H1 (cell line): ENCODE measurements around the gene KCNT1. TPM values are rescaled to one million over a fixed set of nuclear protein-coding genes. Genes with fewer than 3 reads are reported as not detected.

Source experiments
- CTCF ChIA-PET: fragments of 300-600 bp; sonication (Branson Sonifier 250); formaldehyde crosslinking; loops from one replicate; lab custom pipeline; 2021; ENCODE audit not compliant: partially characterized antibody; lab: Charles Lee
- POLR2A ChIA-PET: fragments of 300-600 bp; sonication (Branson Sonifier 250); formaldehyde crosslinking; loops from one replicate; lab custom pipeline; 2021; ENCODE audit warnings: inconsistent platforms; ENCODE audit not compliant: partially characterized antibody; lab: Charles Lee
- DNase-seq, 2 experiments: peaks; one replicate each; pipeline versions ENCODE4 v3.0.0 to v3.0.0-alpha.2; 2010 to 2022; ENCODE audit warnings: low spot score in 2 of 2, low read depth in 1 of 2, mixed read lengths in 1 of 2
- FAIRE-seq: peaks from 2 replicates; lab custom pipeline; 2011; peaks lifted over from hg19 to GRCh38; lab: Jason Lieb, UNC
- H2AFZ ChIP-seq: 2 replicates; pipeline ENCODE4 v1.8.1; 2012; ENCODE audit warnings: low read length, inconsistent platforms
- H2AK5ac ChIP-seq: 2 replicates; pipeline ENCODE4 v1.6.1; 2013; ENCODE audit warnings: low read depth, low read length
- H2BK120ac ChIP-seq: replicated peaks from 2 replicates; pipeline ENCODE3; 2013; ENCODE audit warnings: low read depth, low read length, inconsistent platforms
- H2BK12ac ChIP-seq: 2 replicates; pipeline ENCODE4 v1.6.1; 2013; ENCODE audit warnings: low read depth, low read length
- H2BK15ac ChIP-seq: 2 replicates; pipeline ENCODE4 v1.6.1; 2013; ENCODE audit warnings: low read length
- H2BK20ac ChIP-seq: 2 replicates; pipeline ENCODE4 v1.6.1; 2013; ENCODE audit warnings: low read length
- H2BK5ac ChIP-seq: 2 replicates; pipeline ENCODE4 v1.6.1; 2013; ENCODE audit warnings: low read depth, low read length
- H3K14ac ChIP-seq: 2 replicates; pipeline ENCODE4 v1.6.1; 2013; ENCODE audit warnings: inconsistent platforms; ENCODE audit not compliant: insufficient read length
- H3K18ac ChIP-seq: 2 replicates; pipeline ENCODE4 v1.6.1; 2013; ENCODE audit warnings: low read length; ENCODE audit errors: extremely low read depth
- H3K23ac ChIP-seq: 2 replicates; pipeline ENCODE4 v1.6.1; 2013; ENCODE audit warnings: inconsistent platforms; ENCODE audit not compliant: insufficient read length
- H3K23me2 ChIP-seq: 2 replicates; pipeline ENCODE4 v1.6.1; 2013; ENCODE audit warnings: low read depth, low read length
- H3K27ac ChIP-seq: 2 replicates; pipeline ENCODE4 v1.6.1; 2011; ENCODE audit warnings: low read depth, low read length, inconsistent platforms
- H3K27me3 ChIP-seq, 4 experiments: replicated peaks in 1 of 4; 1 replicate in 1 of 4; 2 replicates in 3 of 4; pipeline versions ENCODE4 v1.6.1 to v1.8.1; 2011 to 2013; ENCODE audit warnings: low read length in 3 of 4, mild to moderate bottlenecking in 3 of 4, inconsistent platforms in 2 of 4, mixed read lengths in 2 of 4, moderate library complexity in 1 of 4; ENCODE audit not compliant: control insufficient read depth in 3 of 4, insufficient read depth in 3 of 4; ENCODE audit errors: extremely low read depth in 1 of 4
- H3K36me3 ChIP-seq, 4 experiments: 2 replicates each; pipeline versions ENCODE4 v1.6.1 to v1.8.1; 2011 to 2013; ENCODE audit warnings: mild to moderate bottlenecking in 4 of 4, low read length in 3 of 4, moderate library complexity in 2 of 4, control low read depth in 1 of 4, inconsistent platforms in 1 of 4; ENCODE audit not compliant: insufficient read depth in 4 of 4, control insufficient read depth in 2 of 4
- H3K4ac ChIP-seq: replicated peaks from 2 replicates; pipeline ENCODE3; 2013; ENCODE audit warnings: low read length, low read depth, mixed read lengths, inconsistent platforms; ENCODE audit not compliant: insufficient read length
- H3K4me1 ChIP-seq, 4 experiments: replicated peaks in 1 of 4; 1 replicate in 1 of 4; 2 replicates in 3 of 4; pipeline versions ENCODE4 v1.6.1 to v1.8.1; 2011 to 2013; ENCODE audit warnings: low read length in 3 of 4, inconsistent platforms in 2 of 4, mixed read lengths in 1 of 4; ENCODE audit not compliant: insufficient read depth in 4 of 4, control insufficient read depth in 3 of 4
- H3K4me2 ChIP-seq, 2 experiments: 2 replicates each; pipeline versions ENCODE4 v1.6.1 to v1.8.1; 2011 to 2013; ENCODE audit warnings: low read depth in 2 of 2, low read length in 2 of 2, control low read depth in 1 of 2, inconsistent platforms in 1 of 2, mild to moderate bottlenecking in 1 of 2; ENCODE audit not compliant: insufficient read depth in 1 of 2
- H3K4me3 ChIP-seq, 4 experiments: fragments of 200-600, 300-600 bp in 1 of 4; sonication (generic), shearing (Covaris generic), sonication (Bioruptor Twin) in 1 of 4; 2 replicates each; pipeline versions ENCODE4 v1.5.1 to v1.8.1; 2011 to 2016; ENCODE audit warnings: low read length in 4 of 4, low read depth in 3 of 4, control low read depth in 2 of 4, inconsistent platforms in 2 of 4, mild to moderate bottlenecking in 2 of 4, mixed read lengths in 1 of 4, moderate library complexity in 1 of 4; ENCODE audit not compliant: insufficient read depth in 2 of 4; ENCODE audit errors: extremely low read depth in 1 of 4
- H3K56ac ChIP-seq: replicated peaks from 2 replicates; pipeline ENCODE3; 2013; ENCODE audit warnings: low read depth, mild to moderate bottlenecking, mixed read lengths, low read length, inconsistent platforms; ENCODE audit not compliant: insufficient read length
- H3K79me1 ChIP-seq: 2 replicates; pipeline ENCODE4 v1.6.1; 2013; ENCODE audit warnings: low read depth, low read length, control low read depth
- H3K79me2 ChIP-seq, 2 experiments: 2 replicates each; pipeline versions ENCODE4 v1.6.1 to v1.8.1; 2012 to 2013; ENCODE audit warnings: low read length in 2 of 2, mild to moderate bottlenecking in 2 of 2, inconsistent platforms in 1 of 2; ENCODE audit not compliant: insufficient read depth in 2 of 2, control insufficient read depth in 1 of 2
- H3K9ac ChIP-seq, 4 experiments: replicated peaks in 1 of 4; 1 replicate in 1 of 4; 2 replicates in 3 of 4; pipeline versions ENCODE4 v1.6.1 to v1.8.1; 2011 to 2013; ENCODE audit warnings: low read depth in 3 of 4, low read length in 3 of 4, control low read depth in 2 of 4, mild to moderate bottlenecking in 2 of 4, moderate library complexity in 2 of 4, inconsistent platforms in 1 of 4; ENCODE audit errors: extremely low read depth in 1 of 4
- H3K9me3 ChIP-seq, 2 experiments: 2 replicates each; pipeline versions ENCODE4 v1.6.1 to v1.8.1; 2012 to 2013; ENCODE audit warnings: mild to moderate bottlenecking in 2 of 2, moderate library complexity in 2 of 2, control low read depth in 1 of 2, inconsistent platforms in 1 of 2, low read depth in 1 of 2, low read length in 1 of 2, mixed read lengths in 1 of 2; ENCODE audit not compliant: insufficient read depth in 2 of 2
- H4K20me1 ChIP-seq, 2 experiments: replicated peaks in 1 of 2; 2 replicates each; pipeline versions ENCODE3 to v1.8.1; 2011 to 2013; ENCODE audit warnings: inconsistent platforms in 2 of 2, low read length in 2 of 2, mild to moderate bottlenecking in 1 of 2; ENCODE audit not compliant: insufficient read depth in 2 of 2, control insufficient read depth in 1 of 2
- H4K5ac ChIP-seq: 2 replicates; pipeline ENCODE4 v1.6.1; 2013; ENCODE audit warnings: low read length, low read depth, mixed read lengths, inconsistent platforms; ENCODE audit not compliant: insufficient read length
- H4K8ac ChIP-seq: 2 replicates; pipeline ENCODE4 v1.8.0; 2013; ENCODE audit warnings: mild to moderate bottlenecking, moderate library complexity, low read length, inconsistent platforms; ENCODE audit not compliant: insufficient read depth; ENCODE audit errors: extremely low read depth
- H4K91ac ChIP-seq: replicated peaks from 2 replicates; pipeline ENCODE3; 2013; ENCODE audit warnings: low read length, mixed read lengths, inconsistent platforms; ENCODE audit not compliant: insufficient read length
- BCL11A ChIP-seq, 2 experiments: IDR thresholded peaks; one replicate each; pipeline ENCODE4 v1.6.1; 2011; ENCODE audit warnings: low read depth in 2 of 2, low read length in 2 of 2, mild to moderate bottlenecking in 2 of 2
- E2F6 ChIP-seq: IDR thresholded peaks from 2 replicates; pipeline ENCODE4 v1.6.1; 2012; ENCODE audit warnings: inconsistent platforms
- EGR1 ChIP-seq: IDR thresholded peaks from 2 replicates; pipeline ENCODE4 v1.6.1; 2011; ENCODE audit warnings: low read depth, low read length, borderline replicate concordance
- GTF2F1 ChIP-seq: IDR thresholded peaks from 2 replicates; pipeline ENCODE4 v1.6.1; 2012; ENCODE audit warnings: low read depth, low read length, improper control_type of control experiment, borderline replicate concordance
- HDAC2 ChIP-seq, 2 experiments: fragments of 300-600 bp in 1 of 2; sonication (generic) in 1 of 2; IDR thresholded peaks; 2 replicates each; pipeline ENCODE4 v1.6.1; 2011 to 2012; ENCODE audit warnings: low read depth in 2 of 2, low read length in 2 of 2, mild to moderate bottlenecking in 2 of 2, moderate library complexity in 2 of 2, borderline replicate concordance in 1 of 2, inconsistent platforms in 1 of 2
- HDAC6 ChIP-seq: IDR thresholded peaks from one replicate; pipeline ENCODE4 v1.7.1; 2012; ENCODE audit warnings: low read depth, mild to moderate bottlenecking, inconsistent platforms, low read length, moderate library complexity
- NANOG ChIP-seq: IDR thresholded peaks from 2 replicates; pipeline ENCODE4 v1.6.1; 2011; ENCODE audit warnings: low read length, low read depth, mild to moderate bottlenecking, inconsistent platforms; ENCODE audit not compliant: insufficient read depth, poor library complexity, severe bottlenecking
- SUZ12 ChIP-seq: fragments of 200-600 bp; sonication (generic); IDR thresholded peaks from 2 replicates; pipeline ENCODE4 v1.6.1; 2012; ENCODE audit warnings: mild to moderate bottlenecking, inconsistent platforms, low read length, moderate library complexity, mixed read lengths
- USF2 ChIP-seq: IDR thresholded peaks from 2 replicates; pipeline ENCODE4 v1.6.1; 2011; ENCODE audit warnings: low read length, improper control_type of control experiment
- ZNF274 ChIP-seq: IDR thresholded peaks from 2 replicates; pipeline ENCODE4 v1.7.0; 2012; ENCODE audit warnings: low read length, borderline replicate concordance; ENCODE audit errors: extremely low read depth
- WGBS, 2 experiments: shearing (Covaris generic) in 1 of 2; methylation state at CpG; one replicate each; pipeline versions ENCODE4 v1.1.6 to v1.1.7; 2013 to 2015; ENCODE audit warnings: low lambda C conversion rate in 2 of 2, mixed read lengths in 2 of 2, inconsistent platforms in 1 of 2, low coverage in 1 of 2, missing lambda C conversion rate in 1 of 2; ENCODE audit not compliant: insufficient replicate concordance in 2 of 2, insufficient coverage in 1 of 2, insufficient read length in 1 of 2; ENCODE audit errors: extremely low coverage in 1 of 2, missing lambda C conversion rate in 1 of 2; 5-methylcytosine and 5-hydroxymethylcytosine counted together
- polyA plus RNA-seq, 7 experiments: library from polyadenylated mRNA; depleted of rRNA in 3 of 7; stranded (reverse) in 5 of 7; unstranded in 2 of 7; fragments of >200 nt in 5 of 7; fragments of 200-250 nt in 2 of 7; gene quantifications; 1 replicate in 5 of 7; 2 replicates in 1 of 7; 4 replicates in 1 of 7; pipeline versions ENCODE4 v1.2.1 to v1.2.3, GENCODE V29; 2011 to 2013; ENCODE audit warnings: missing spikeins in 2 of 7, mixed read lengths in 2 of 7
- total RNA-seq: library from RNA; stranded (reverse); fragmentation: NEBNext Ultra II Directional; extraction: Animal tissue kit (Norgen Biotek cat#: 25700); gene quantifications from 2 replicates; pipeline ENCODE4 v1.2.1, GENCODE V29; 2021
- TF ChIP-seq, protein P1 (sequence below): IDR thresholded peaks from 2 replicates; pipeline ENCODE4 v1.6.1; 2012; ENCODE audit warnings: inconsistent platforms

The KCNT1 gene
- total and polyA plus RNA-seq, 2 of the 8 experiments (the other 6 are each of a cell fraction or from before 2014, with no cell fraction given): 0.13 to 0.20 TPM

GRCh38 chr9:135700525-135700924 lies 1.5 kb upstream of the KCNT1 start:
- H2BK15ac ChIP-seq: no peak overlapping the region
- no peak overlapping the region for H3K14ac ChIP-seq
- no peak overlapping the region for H3K27ac ChIP-seq
- H3K23ac ChIP-seq: no peak overlapping the region
- H3K27me3 ChIP-seq: peaks cover 0 to 14% (median 4%) of the 10 kb centered on the region in 4 experiments; a peak in 4 of 7 replicates
- CTCF ChIA-PET: interaction anchor here (0.8 to 0.9 kb wide), 2 partner anchors 11 to 29 kb away, joined by 3 read pairs; no protein-coding TSS in a partner anchor
- peaks cover 0 to 2% of the 10 kb centered on the region in 2 experiments for H4K20me1 ChIP-seq
- H3K9me3 ChIP-seq: no peaks in the 10 kb centered on the region
- no peaks in the 10 kb centered on the region for H3K79me1 ChIP-seq
- no peak overlapping the region for H2BK20ac ChIP-seq
- H3K18ac ChIP-seq: no peak overlapping the region
- WGBS, 2 experiments: 94% methylated on average over 9 of the region's 15 CpGs; no CpG with 5 or more reads in 1 of the 2 experiments
- no peak overlapping the region for H4K91ac ChIP-seq
- FAIRE-seq (no peak), DNase-seq (no peak)
- no peaks in the 10 kb centered on the region for H3K36me3 ChIP-seq
- no peak overlapping the region for H2BK120ac ChIP-seq
- H4K5ac ChIP-seq: no peak overlapping the region
- H3K4me2 ChIP-seq: no peak overlapping the region
- no peak overlapping the region for H3K56ac ChIP-seq
- no peaks in the 10 kb centered on the region for H3K79me2 ChIP-seq
- H2BK12ac ChIP-seq: no peak overlapping the region
- no peak overlapping the region for H3K4me3 ChIP-seq
- H2AK5ac ChIP-seq: no peak overlapping the region
- H3K9ac ChIP-seq: no peak overlapping the region
- H2AFZ ChIP-seq: no peak overlapping the region
- H3K4me1 ChIP-seq: peaks cover 0 to 15% (median under 1%) of the 10 kb centered on the region in 4 experiments; a peak in 2 of 7 replicates
- no peak overlapping the region for H3K4ac ChIP-seq
- H2BK5ac ChIP-seq: no peak overlapping the region
- H4K8ac ChIP-seq: no peak overlapping the region
- POLR2A ChIA-PET: no interaction called here
- peaks cover 3% of the 10 kb centered on the region; the same call in 1 of the 2 replicates for H3K23me2 ChIP-seq
- no peak for TF ChIP-seq HDAC2 (IDR thresholded peaks at IDR 0.05; ENCODE audit: borderline replicate concordance in 1 of 2, low read depth in 2 of 2, low read length in 2 of 2)
- no peak for TF ChIP-seq E2F6
- TF ChIP-seq ZNF274: no peak
- TF ChIP-seq GTF2F1: no peak
- no peak for TF ChIP-seq USF2
- no peak for TF ChIP-seq SUZ12
- TF ChIP-seq, protein P1, sequence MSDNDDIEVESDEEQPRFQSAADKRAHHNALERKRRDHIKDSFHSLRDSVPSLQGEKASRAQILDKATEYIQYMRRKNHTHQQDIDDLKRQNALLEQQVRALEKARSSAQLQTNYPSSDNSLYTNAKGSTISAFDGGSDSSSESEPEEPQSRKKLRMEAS: no peak
- TF ChIP-seq HDAC6: no peak
- TF ChIP-seq BCL11A (IDR thresholded peaks at IDR 0.05; ENCODE audit: low read depth in 2 of 2, low read length in 2 of 2): no peak
- TF ChIP-seq NANOG: no peak
- no peak for TF ChIP-seq EGR1
